ENCODE measurements around the gene WWOX.

WWOX gene

GRCh38 chr16:79008869-79009179 is 909.4 kb downstream of the WWOX start:
- FAIRE-seq = no peak
- no peak for TF ChIP-seq POLR2A (IDR thresholded peaks at IDR 0.05; ENCODE audit: low read depth, low read length)
- TF ChIP-seq POU2F2 (IDR thresholded peaks at IDR 0.05; ENCODE audit: low read depth, low read length) = no peak
- no peak for TF ChIP-seq POLR2AphosphoS5 (IDR thresholded peaks at IDR 0.05; ENCODE audit: low read depth, low read length)
- no peak for TF ChIP-seq TAF1 (IDR thresholded peaks at IDR 0.05; ENCODE audit: low read depth, low read length)
- no peak for TF ChIP-seq PAX5 (IDR thresholded peaks at IDR 0.05; ENCODE audit: insufficient read depth, low read length, severe bottlenecking)
- no peak for TF ChIP-seq SPI1 (IDR thresholded peaks at IDR 0.05; ENCODE audit: low read depth, low read length)
- no peak for DNase-seq (ENCODE audit: insufficient read length, low spot score)

DNA sequence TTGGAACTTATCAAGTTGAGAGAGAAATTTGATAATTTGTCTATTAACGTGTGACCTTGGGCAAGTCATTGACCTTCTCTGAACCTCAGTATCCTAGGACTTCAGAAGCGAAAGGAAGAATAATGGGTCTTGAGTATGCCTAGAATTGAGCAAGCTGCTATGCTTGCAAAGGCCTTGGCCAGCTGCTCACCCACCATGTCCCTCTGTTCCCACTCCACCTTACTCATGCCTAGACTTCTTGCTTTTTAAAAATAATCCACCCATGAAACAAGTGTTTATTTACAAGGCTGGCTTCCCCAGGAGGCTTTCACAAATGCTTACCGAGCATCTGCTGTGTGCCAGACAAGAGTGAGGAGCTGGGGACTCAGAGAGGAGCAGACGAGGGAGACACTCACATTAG is 910.4 kb downstream of the WWOX start:
- FAIRE-seq (no peak), DNase-seq (ENCODE audit: insufficient read length, low spot score) (no peak)
- TF ChIP-seq POU2F2 (IDR thresholded peaks at IDR 0.05; ENCODE audit: low read depth, low read length) = no peak
- no peak for TF ChIP-seq TAF1 (IDR thresholded peaks at IDR 0.05; ENCODE audit: low read depth, low read length)
- TF ChIP-seq POLR2AphosphoS5 (IDR thresholded peaks at IDR 0.05; ENCODE audit: low read depth, low read length) = no peak
- no peak for TF ChIP-seq POLR2A (IDR thresholded peaks at IDR 0.05; ENCODE audit: low read depth, low read length)
- TF ChIP-seq PAX5 (IDR thresholded peaks at IDR 0.05; ENCODE audit: insufficient read depth, low read length, severe bottlenecking) = no peak
- no peak for TF ChIP-seq SPI1 (IDR thresholded peaks at IDR 0.05; ENCODE audit: low read depth, low read length)

DNA sequence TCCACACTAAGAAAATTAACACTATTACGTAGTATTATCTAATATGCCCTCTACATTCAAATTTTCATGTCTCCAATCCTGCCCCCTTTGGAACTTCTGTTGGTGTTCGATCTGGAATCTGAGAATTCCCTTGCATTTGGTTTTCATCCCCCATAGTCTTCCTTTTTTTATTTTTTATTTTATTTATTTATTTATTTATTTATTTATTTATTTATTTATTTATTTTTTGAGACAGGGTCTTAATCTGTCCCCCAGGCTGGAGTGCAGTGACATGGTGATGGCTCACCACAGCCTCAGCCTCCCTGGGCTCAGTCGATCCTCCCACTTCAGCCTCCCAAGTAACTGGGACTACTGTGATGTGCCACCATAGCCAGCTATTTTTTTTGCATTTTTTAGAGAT is 911.8 kb downstream of the WWOX start:
- TF ChIP-seq POU2F2 (IDR thresholded peaks at IDR 0.05; ENCODE audit: low read depth, low read length) = no peak
- TF ChIP-seq POLR2AphosphoS5 (IDR thresholded peaks at IDR 0.05; ENCODE audit: low read depth, low read length) = no peak
- TF ChIP-seq SPI1 (IDR thresholded peaks at IDR 0.05; ENCODE audit: low read depth, low read length) = no peak
- no peak for TF ChIP-seq PAX5 (IDR thresholded peaks at IDR 0.05; ENCODE audit: insufficient read depth, low read length, severe bottlenecking)
- TF ChIP-seq TAF1 (IDR thresholded peaks at IDR 0.05; ENCODE audit: low read depth, low read length) = no peak
- TF ChIP-seq POLR2A (IDR thresholded peaks at IDR 0.05; ENCODE audit: low read depth, low read length) = no peak
- no peak for FAIRE-seq
- DNase-seq (ENCODE audit: insufficient read length, low spot score) = no peak

GRCh38 chr16:79012671-79013434 is 913.4 kb downstream of the WWOX start:
- TF ChIP-seq PAX5 (IDR thresholded peaks at IDR 0.05; ENCODE audit: insufficient read depth, low read length, severe bottlenecking) = no peak
- TF ChIP-seq SPI1 (IDR thresholded peaks at IDR 0.05; ENCODE audit: low read depth, low read length) = no peak
- FAIRE-seq = no peak
- DNase-seq (ENCODE audit: insufficient read length, low spot score) = peak; percentile 9

DNA sequence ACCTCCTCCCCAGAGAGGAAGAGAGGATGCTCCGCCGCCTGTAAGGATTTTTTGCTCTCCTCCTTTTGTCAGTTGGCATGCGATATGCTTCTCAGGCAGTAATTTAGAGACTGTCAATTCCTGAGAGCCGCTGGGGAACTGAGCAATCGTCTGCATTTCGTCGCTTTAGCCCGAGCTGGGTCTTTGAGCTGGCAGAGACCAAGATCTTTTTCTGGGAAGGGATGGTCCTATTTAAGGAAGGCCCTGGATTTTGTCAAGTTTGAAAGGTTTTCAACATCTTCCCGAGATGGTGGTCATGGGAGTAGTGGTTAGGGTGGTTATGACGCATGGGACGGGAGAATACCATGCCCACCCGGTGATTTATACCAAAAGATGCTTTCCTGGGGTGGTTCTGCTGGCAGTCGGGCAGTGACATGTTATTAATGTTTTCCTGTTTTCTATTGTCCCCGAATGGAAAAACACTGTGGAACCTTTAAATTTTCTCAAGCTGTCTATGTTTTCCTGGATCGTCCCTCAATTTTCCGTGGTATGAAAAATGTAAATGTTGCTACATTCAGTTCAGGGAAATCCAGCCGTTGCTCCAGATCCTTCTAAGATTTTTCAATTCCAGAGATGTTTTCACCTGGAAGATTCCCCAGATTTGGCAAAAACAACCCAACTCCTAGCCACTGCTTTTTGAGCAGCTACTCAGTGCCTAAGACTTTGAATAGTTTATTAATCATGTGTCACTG is 914.6 kb downstream of the WWOX start:
- DNase-seq (ENCODE audit: insufficient read length, low spot score) (no peak), FAIRE-seq (no peak)
- TF ChIP-seq SPI1 (IDR thresholded peaks at IDR 0.05; ENCODE audit: low read depth, low read length) = no peak

GRCh38 chr16:79018650-79019429 is 919.4 kb downstream of the WWOX start:
- no peak for DNase-seq (ENCODE audit: insufficient read length, low spot score)
- no peak for FAIRE-seq
- TF ChIP-seq PAX5 (IDR thresholded peaks at IDR 0.05; ENCODE audit: insufficient read depth, low read length, severe bottlenecking) (no peak), TAF1 (IDR thresholded peaks at IDR 0.05; ENCODE audit: low read depth, low read length) (no peak), POU2F2 (IDR thresholded peaks at IDR 0.05; ENCODE audit: low read depth, low read length) (no peak), POLR2AphosphoS5 (IDR thresholded peaks at IDR 0.05; ENCODE audit: low read depth, low read length) (no peak), SPI1 (IDR thresholded peaks at IDR 0.05; ENCODE audit: low read depth, low read length) (no peak), POLR2A (IDR thresholded peaks at IDR 0.05; ENCODE audit: low read depth, low read length) (no peak)

DNA sequence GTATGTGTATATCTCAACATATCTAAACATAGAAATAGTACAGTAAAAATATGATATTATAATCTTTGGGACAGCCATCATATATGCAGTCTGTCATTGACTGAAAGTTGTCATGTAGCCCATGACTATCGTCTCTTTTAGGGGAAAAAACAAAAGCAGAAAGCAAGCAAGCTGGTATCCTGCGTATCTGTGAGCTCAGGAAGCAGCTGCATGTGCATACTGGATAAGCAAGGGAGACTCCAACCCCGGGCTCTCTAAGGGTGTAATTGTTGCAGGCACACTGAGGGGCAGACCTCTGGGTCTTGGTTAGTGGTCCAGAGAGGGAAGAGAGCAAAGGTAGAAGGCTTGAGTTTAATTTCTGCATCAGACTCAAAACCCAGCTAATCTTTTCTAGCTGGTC is 920.0 kb downstream of the WWOX start:
- DNase-seq (ENCODE audit: insufficient read length, low spot score) = no peak

DNA sequence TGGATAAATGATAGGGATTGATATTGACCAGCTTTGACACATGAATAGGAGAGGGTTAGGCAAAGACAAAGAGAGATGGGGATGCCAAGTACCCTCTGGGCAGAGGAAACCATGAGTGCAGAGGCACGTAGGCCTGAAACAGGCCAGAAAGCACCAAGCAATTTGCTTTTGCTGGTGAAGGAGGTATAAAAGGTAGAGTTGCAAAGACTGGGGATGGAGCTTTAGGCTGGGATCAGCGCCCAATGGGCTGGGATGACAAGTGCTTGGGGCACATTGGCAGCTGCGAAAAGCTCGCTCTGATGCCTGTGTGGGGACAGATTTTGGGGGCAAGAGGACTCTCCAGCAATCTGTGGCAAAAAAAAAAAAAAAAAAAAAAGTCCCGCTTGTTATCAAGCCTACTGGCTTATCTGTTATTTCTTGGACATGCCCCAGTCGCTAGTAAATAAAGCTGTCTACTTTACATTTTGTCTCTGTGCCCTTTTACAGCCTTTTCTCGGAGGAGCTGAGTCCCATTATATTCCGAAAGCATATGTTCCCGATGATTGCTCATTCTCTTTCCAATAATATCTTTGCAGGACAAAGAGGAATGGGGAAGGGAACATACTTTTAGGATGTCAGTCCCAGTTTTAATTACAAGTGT is 922.7 kb downstream of the WWOX start:
- TF ChIP-seq POLR2AphosphoS5 (IDR thresholded peaks at IDR 0.05; ENCODE audit: low read depth, low read length) = no peak
- FAIRE-seq = no peak
- no peak for DNase-seq (ENCODE audit: insufficient read length, low spot score)

More for the DNA sequence above, 920.0 kb downstream of the WWOX start:
- TF ChIP-seq PAX5 (IDR thresholded peaks at IDR 0.05; ENCODE audit: insufficient read depth, low read length, severe bottlenecking) = no peak
- TF ChIP-seq POLR2AphosphoS5 (IDR thresholded peaks at IDR 0.05; ENCODE audit: low read depth, low read length) = no peak
- no peak for TF ChIP-seq POLR2A (IDR thresholded peaks at IDR 0.05; ENCODE audit: low read depth, low read length)
- TF ChIP-seq SPI1 (IDR thresholded peaks at IDR 0.05; ENCODE audit: low read depth, low read length) = no peak
- no peak for TF ChIP-seq POU2F2 (IDR thresholded peaks at IDR 0.05; ENCODE audit: low read depth, low read length)
- TF ChIP-seq TAF1 (IDR thresholded peaks at IDR 0.05; ENCODE audit: low read depth, low read length) = no peak
- no peak for FAIRE-seq

DNA sequence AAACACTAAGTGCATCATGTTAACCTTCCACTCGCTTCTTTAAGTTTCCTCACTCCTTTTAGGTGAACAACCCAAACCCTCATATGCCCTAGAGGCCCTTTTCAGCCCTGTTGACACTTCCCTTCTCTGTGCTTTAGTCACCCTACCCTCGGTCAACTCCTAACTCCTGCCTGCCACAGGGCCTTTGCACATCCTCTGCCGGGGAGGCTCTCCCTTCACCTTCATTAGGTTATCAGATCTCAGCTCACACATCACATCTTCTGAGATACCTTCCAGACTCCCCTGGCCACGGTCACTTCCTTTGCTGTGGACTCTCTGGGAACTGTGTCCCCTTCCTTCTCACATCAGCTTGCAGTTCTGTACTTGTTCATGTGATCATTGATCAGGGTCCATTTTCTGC is 926.7 kb downstream of the WWOX start:
- TF ChIP-seq POLR2AphosphoS5 (IDR thresholded peaks at IDR 0.05; ENCODE audit: low read depth, low read length) (no peak), TAF1 (IDR thresholded peaks at IDR 0.05; ENCODE audit: low read depth, low read length) (no peak), PAX5 (IDR thresholded peaks at IDR 0.05; ENCODE audit: insufficient read depth, low read length, severe bottlenecking) (no peak), POU2F2 (IDR thresholded peaks at IDR 0.05; ENCODE audit: low read depth, low read length) (no peak), POLR2A (IDR thresholded peaks at IDR 0.05; ENCODE audit: low read depth, low read length) (no peak), SPI1 (IDR thresholded peaks at IDR 0.05; ENCODE audit: low read depth, low read length) (no peak)
- DNase-seq (ENCODE audit: insufficient read length, low spot score) (no peak), FAIRE-seq (no peak)

All from GM12891 (cell line).